Breast epithelium (tissue), 3 donors: ENCODE results near the gene SNRPD3.

Source experiments
- CTCF ChIP-seq, 3 donors: fragments of 450-650 bp; IDR thresholded peaks; one replicate each; pipeline ENCODE4 v1.5.1; 2016 to 2017; ENCODE audit warnings: antibody characterized with exemption in 3 of 3, mild to moderate bottlenecking in 3 of 3, moderate library complexity in 3 of 3
- POLR2AphosphoS5 ChIP-seq, 3 donors: sonication (generic); formaldehyde crosslinking; IDR thresholded peaks; one replicate each; pipeline ENCODE4 v1.6.1; 2017; ENCODE audit warnings: antibody characterized with exemption in 3 of 3

GRCh38 chr22:24553597-24554312 is 2.0 kb upstream of the SNRPD3 start:
- TF ChIP-seq CTCF (IDR thresholded peaks at IDR 0.05) (no peak), POLR2AphosphoS5 (IDR thresholded peaks at IDR 0.05) (no peak)
